GM12892 (cell line): ENCODE data around the gene NUCB1.

Source experiments
- POLR2A ChIP-seq: IDR thresholded peaks from 2 replicates; pipeline ENCODE4 v1.6.1; 2011; ENCODE audit warnings: low read depth, low read length, control low read depth
- TAF1 ChIP-seq: IDR thresholded peaks from 2 replicates; pipeline ENCODE4 v1.6.1; 2011; ENCODE audit warnings: low read depth, mild to moderate bottlenecking, control low read depth, low read length, borderline replicate concordance

- TF ChIP-seq POLR2A: no peak
- no peak for TF ChIP-seq TAF1
Observed at GRCh38 chr19:48920949-48921348, 20.8 kb downstream of the NUCB1 start.
